VCaP (cell line): ENCODE results near the gene ADRA1B.
A peak's percentile ranks its signal among the peaks of the same experiment; 100 is the strongest.

ENCODE experiments used
- H3K27ac ChIP-seq: fragments of 450-650 bp; 2 replicates; pipeline ENCODE4 v1.5.1; 2017
- CTCF ChIP-seq: fragments of 450-650 bp; conservative IDR thresholded peaks from 2 replicates; pipeline ENCODE4 v1.5.1; 2017; ENCODE audit warnings: mild to moderate bottlenecking, moderate library complexity

ADRA1B gene

GRCh38 chr5:159971931-159972461, 55.7 kb downstream of the ADRA1B start:
- TF ChIP-seq CTCF = 0 out of 2 replicates have a peak, but pooled peaks have one; percentile 6
- H3K27ac ChIP-seq = no peak overlapping the region

- H3K27ac ChIP-seq = no peak overlapping the region
- TF ChIP-seq CTCF = no peak
These were observed 56.5 kb downstream of the ADRA1B start for GRCh38 chr5:159972538-159973362.

- H3K27ac ChIP-seq = no peak overlapping the region
- TF ChIP-seq CTCF = no peak
These were observed 59.3 kb downstream of the ADRA1B start for GRCh38 chr5:159975462-159976019.

GRCh38 chr5:159976921-159977320, 60.6 kb downstream of the ADRA1B start:
- TF ChIP-seq CTCF = no peak
- no peak overlapping the region for H3K27ac ChIP-seq

GRCh38 chr5:159978358-159978757, 62.1 kb downstream of the ADRA1B start:
- H3K27ac ChIP-seq = no peak overlapping the region
- no peak for TF ChIP-seq CTCF

- no peak for TF ChIP-seq CTCF
- no peak overlapping the region for H3K27ac ChIP-seq
These were observed 66.3 kb downstream of the ADRA1B start for GRCh38 chr5:159982421-159983173.
